Mesenchymal stem cell (in vitro differentiated cells and primary cell): ENCODE data around the gene CDH10.

Experiments
- DNase-seq: peaks from one replicate; pipeline ENCODE4 v3.0.0-alpha.2; 2013
- H2AFZ ChIP-seq: one replicate; pipeline ENCODE4 v1.6.1; 2013; ENCODE audit warnings: low read depth, mild to moderate bottlenecking, control low read depth, inconsistent platforms, low read length, moderate library complexity
- H2AK5ac ChIP-seq: 2 replicates; pipeline ENCODE4 v1.6.1; 2013; ENCODE audit warnings: low read length, moderate library complexity, mild to moderate bottlenecking, inconsistent platforms; ENCODE audit not compliant: severe bottlenecking
- H2BK120ac ChIP-seq: one replicate; pipeline ENCODE4 v1.6.1; 2013; ENCODE audit warnings: low read depth, mild to moderate bottlenecking, inconsistent platforms, low read length, moderate library complexity
- H2BK12ac ChIP-seq, 2 experiments: one replicate each; pipeline ENCODE4 v1.6.1; 2013; ENCODE audit warnings: inconsistent platforms in 2 of 2, low read length in 2 of 2, mild to moderate bottlenecking in 2 of 2, moderate library complexity in 2 of 2, control low read depth in 1 of 2
- H2BK15ac ChIP-seq: one replicate; pipeline ENCODE4 v1.6.1; 2013; ENCODE audit warnings: mild to moderate bottlenecking, low read depth, inconsistent platforms; ENCODE audit not compliant: poor library complexity, severe bottlenecking
- H2BK5ac ChIP-seq: 2 replicates; pipeline ENCODE4 v1.6.1; 2013; ENCODE audit warnings: low read depth, mild to moderate bottlenecking, low read length, control low read depth, inconsistent platforms; ENCODE audit not compliant: poor library complexity, severe bottlenecking
- H3K14ac ChIP-seq, 2 experiments: one replicate each; pipeline ENCODE4 v1.6.1; 2013; ENCODE audit warnings: inconsistent platforms in 2 of 2, low read length in 2 of 2, control low read depth in 1 of 2, mild to moderate bottlenecking in 1 of 2, moderate library complexity in 1 of 2
- H3K18ac ChIP-seq, 2 experiments: one replicate each; pipeline ENCODE4 v1.6.1; 2013; ENCODE audit warnings: inconsistent platforms in 2 of 2, low read length in 2 of 2, control low read depth in 1 of 2, low read depth in 1 of 2, mild to moderate bottlenecking in 1 of 2
- H3K23ac ChIP-seq, 2 experiments: one replicate each; pipeline ENCODE4 v1.6.1; 2013; ENCODE audit warnings: inconsistent platforms in 2 of 2, low read length in 2 of 2, mild to moderate bottlenecking in 2 of 2, moderate library complexity in 2 of 2, control low read depth in 1 of 2
- H3K27ac ChIP-seq: 2 replicates; pipeline ENCODE4 v1.5.1; 2013; ENCODE audit warnings: mild to moderate bottlenecking, moderate library complexity, low read length, control low read depth, inconsistent platforms; ENCODE audit not compliant: poor library complexity, severe bottlenecking
- H3K27me3 ChIP-seq, 2 experiments: 2 replicates each; pipeline versions ENCODE4 v1.6.1 to v1.7.0; 2013; ENCODE audit warnings: low read length in 2 of 2, mild to moderate bottlenecking in 2 of 2, moderate library complexity in 2 of 2, control low read depth in 1 of 2, inconsistent platforms in 1 of 2; ENCODE audit not compliant: control insufficient read depth in 1 of 2, insufficient read depth in 1 of 2
- H3K36me3 ChIP-seq, 2 experiments: 2 replicates each; pipeline versions ENCODE4 v1.6.1 to v1.7.0; 2013; ENCODE audit warnings: low read length in 2 of 2, control low read depth in 1 of 2, inconsistent platforms in 1 of 2, low read depth in 1 of 2, mild to moderate bottlenecking in 1 of 2; ENCODE audit not compliant: insufficient read depth in 2 of 2, control insufficient read depth in 1 of 2
- H3K4ac ChIP-seq, 2 experiments: one replicate each; pipeline ENCODE4 v1.6.1; 2013; ENCODE audit warnings: inconsistent platforms in 2 of 2, low read length in 2 of 2, mild to moderate bottlenecking in 2 of 2, moderate library complexity in 2 of 2, control low read depth in 1 of 2, low read depth in 1 of 2
- H3K4me1 ChIP-seq: 2 replicates; pipeline ENCODE4 v1.6.1; 2013; ENCODE audit warnings: low read depth, low read length, control low read depth; ENCODE audit not compliant: control insufficient read depth, insufficient read depth
- H3K4me2 ChIP-seq: 2 replicates; pipeline ENCODE4 v1.6.1; 2013; ENCODE audit warnings: low read length, mild to moderate bottlenecking, inconsistent platforms; ENCODE audit not compliant: poor library complexity, severe bottlenecking
- H3K4me3 ChIP-seq, 2 experiments: 2 replicates each; pipeline versions ENCODE4 v1.5.1 to v1.7.0; 2013; ENCODE audit warnings: low read length in 2 of 2, mild to moderate bottlenecking in 2 of 2, control low read depth in 1 of 2, low read depth in 1 of 2; ENCODE audit not compliant: insufficient read depth in 1 of 2
- H3K79me1 ChIP-seq: replicated peaks from 2 replicates; pipeline ENCODE4 v1.6.1; 2013; ENCODE audit warnings: mild to moderate bottlenecking, control low read depth, low read length, inconsistent platforms; ENCODE audit not compliant: poor library complexity, severe bottlenecking
- H3K9ac ChIP-seq: 2 replicates; pipeline ENCODE4 v1.7.0; 2013; ENCODE audit warnings: mild to moderate bottlenecking, low read length, moderate library complexity
- H3K9me3 ChIP-seq: 2 replicates; pipeline ENCODE4 v1.7.0; 2013; ENCODE audit warnings: mild to moderate bottlenecking, low read length; ENCODE audit not compliant: control insufficient read depth
- H4K8ac ChIP-seq: one replicate; pipeline ENCODE4 v1.6.1; 2013; ENCODE audit warnings: inconsistent platforms, mild to moderate bottlenecking, low read length, moderate library complexity
- H4K91ac ChIP-seq: one replicate; pipeline ENCODE4 v1.6.1; 2013; ENCODE audit warnings: mild to moderate bottlenecking, low read length, inconsistent platforms
- WGBS: methylation state at CpG from one replicate; pipeline ENCODE4 v1.1.7; 2013; ENCODE audit warnings: mixed read lengths; 5-methylcytosine and 5-hydroxymethylcytosine counted together

Gene CDH10

DNA sequence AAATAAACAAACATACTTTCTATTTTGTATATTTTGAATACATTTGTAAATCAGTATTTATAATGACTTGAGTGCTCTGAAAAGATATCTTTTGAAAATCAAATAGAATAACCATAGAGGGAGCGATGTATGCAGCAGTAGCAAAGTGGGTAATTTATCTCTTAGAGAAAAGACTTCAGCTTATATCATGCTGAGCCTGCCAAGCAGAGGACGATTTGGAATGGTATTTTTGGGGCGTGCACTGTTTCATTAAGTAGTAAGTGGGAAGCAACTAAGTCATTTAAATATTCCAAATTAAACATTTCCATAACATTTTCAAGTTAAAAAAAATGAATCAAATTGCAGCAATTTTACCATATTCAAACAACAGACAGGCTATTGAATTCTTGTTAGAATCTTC, 147.6 kb downstream of the CDH10 start:
- Histone ChIP-seq H2AFZ (no peak overlapping the region), H2BK120ac (no peak overlapping the region), H2BK12ac (no peak overlapping the region), H3K36me3 (no peaks in the 10 kb centered on the region), H3K9ac (no peak overlapping the region), H2BK15ac (no peak overlapping the region), H4K8ac (no peak overlapping the region), H3K23ac (no peak overlapping the region), H3K4me3 (no peak overlapping the region), H3K27ac (no peak overlapping the region), H3K4ac (no peak overlapping the region), H2AK5ac (no peak overlapping the region), H3K14ac (no peak overlapping the region), H2BK5ac (no peak overlapping the region), H3K9me3 (no peaks in the 10 kb centered on the region), H3K4me2 (no peak overlapping the region), H3K79me1 (no peaks in the 10 kb centered on the region), H3K27me3 (no peaks in the 10 kb centered on the region), H3K18ac (no peak overlapping the region), H3K4me1 (no peaks in the 10 kb centered on the region), H4K91ac (no peak overlapping the region)
- WGBS, result 100% methylated on average over 1 of the region's 3 CpGs
- DNase-seq, result no peak

DNA sequence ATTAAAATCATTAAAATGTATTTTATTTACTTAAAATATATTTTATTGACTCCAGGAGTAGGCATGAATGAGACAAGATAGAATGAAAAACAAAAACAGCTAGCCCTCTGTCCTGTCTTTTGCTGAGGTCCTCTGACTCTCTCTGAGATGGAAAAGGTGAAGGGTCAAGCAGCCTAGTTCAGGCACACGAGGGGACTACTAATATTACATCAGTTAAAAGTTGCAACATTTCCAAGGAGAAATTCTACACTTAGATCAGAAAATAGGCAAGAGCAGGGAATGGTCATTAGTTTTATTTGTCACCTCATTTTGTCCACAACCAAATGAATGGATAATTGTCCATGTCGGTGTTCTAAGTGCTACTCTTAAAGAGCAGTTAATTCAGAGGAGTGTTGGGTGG, 148.5 kb downstream of the CDH10 start:
- Histone ChIP-seq H3K23ac (no peak overlapping the region), H2BK5ac (no peak overlapping the region), H3K27ac (no peak overlapping the region), H2BK120ac (no peak overlapping the region), H3K14ac (no peak overlapping the region), H3K9ac (no peak overlapping the region), H3K4me2 (no peak overlapping the region), H2BK15ac (no peak overlapping the region), H3K4me1 (no peaks in the 10 kb centered on the region), H2BK12ac (no peak overlapping the region), H3K36me3 (no peaks in the 10 kb centered on the region), H3K79me1 (no peaks in the 10 kb centered on the region), H4K91ac (no peak overlapping the region), H3K27me3 (no peaks in the 10 kb centered on the region), H2AK5ac (no peak overlapping the region), H3K9me3 (no peaks in the 10 kb centered on the region), H3K18ac (no peak overlapping the region), H4K8ac (no peak overlapping the region), H3K4ac (no peak overlapping the region), H3K4me3 (no peak overlapping the region), H2AFZ (no peak overlapping the region)
- no peak for DNase-seq
- no CpG with 5 or more reads among the region's 2 CpGs for WGBS

DNA sequence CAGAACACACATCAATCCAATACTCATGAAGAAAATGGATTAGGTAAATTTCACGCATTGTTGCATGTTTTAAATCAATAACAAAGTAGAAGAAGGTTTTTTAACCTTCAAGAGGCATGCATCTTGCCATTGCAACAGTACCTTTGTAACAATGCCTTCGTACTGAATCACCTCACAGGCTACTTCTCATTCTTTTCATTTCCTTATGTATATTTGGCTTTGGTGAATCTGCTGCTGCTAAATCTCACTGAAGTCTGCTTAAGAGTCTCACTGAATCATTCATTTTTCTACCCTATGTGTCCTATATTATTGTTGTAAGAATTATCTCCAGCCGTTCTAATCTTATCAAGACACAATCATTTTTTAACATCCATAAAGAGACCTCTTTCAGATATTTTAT, 152.5 kb downstream of the CDH10 start:
- Histone ChIP-seq H3K36me3 (no peaks in the 10 kb centered on the region), H3K14ac (no peak overlapping the region), H3K23ac (no peak overlapping the region), H3K18ac (no peak overlapping the region), H3K4ac (no peak overlapping the region), H2AFZ (no peak overlapping the region), H3K4me2 (no peak overlapping the region), H3K9me3 (no peaks in the 10 kb centered on the region), H2BK12ac (no peak overlapping the region), H4K91ac (no peak overlapping the region), H3K27ac (no peak overlapping the region), H3K79me1 (no peaks in the 10 kb centered on the region), H3K27me3 (no peaks in the 10 kb centered on the region), H2BK5ac (no peak overlapping the region), H4K8ac (no peak overlapping the region), H3K9ac (no peak overlapping the region), H2BK15ac (no peak overlapping the region), H3K4me1 (no peaks in the 10 kb centered on the region), H3K4me3 (no peak overlapping the region), H2AK5ac (no peak overlapping the region), H2BK120ac (no peak overlapping the region)
- WGBS, result no CpG with 5 or more reads among the region's 3 CpGs
- DNase-seq, result no peak

DNA sequence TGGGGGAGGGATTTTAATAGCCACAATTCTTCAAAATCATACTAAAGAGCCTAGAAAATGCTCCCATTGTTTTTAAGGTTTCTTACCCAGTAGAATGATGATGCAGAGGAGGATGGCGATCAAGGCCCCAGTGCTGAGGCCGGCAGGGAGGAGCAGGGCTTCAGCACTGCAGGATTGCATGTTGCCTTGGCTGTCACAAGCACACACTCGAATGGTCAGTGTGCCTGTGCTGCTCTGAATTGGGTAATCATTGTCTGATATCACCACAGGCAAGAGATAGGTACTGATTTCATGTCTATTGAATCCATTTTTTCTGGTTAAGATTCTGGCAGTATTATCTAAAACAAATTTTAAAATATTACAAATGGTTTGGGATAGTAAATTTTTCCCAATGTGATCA, 153.3 kb downstream of the CDH10 start:
- Histone ChIP-seq H2BK5ac (no peak overlapping the region), H2BK12ac (no peak overlapping the region), H3K36me3 (no peaks in the 10 kb centered on the region), H3K18ac (no peak overlapping the region), H3K9ac (no peak overlapping the region), H2AFZ (no peak overlapping the region), H3K9me3 (no peaks in the 10 kb centered on the region), H4K91ac (no peak overlapping the region), H2AK5ac (no peak overlapping the region), H2BK15ac (no peak overlapping the region), H3K27me3 (no peaks in the 10 kb centered on the region), H2BK120ac (no peak overlapping the region), H3K23ac (no peak overlapping the region), H3K4me1 (no peaks in the 10 kb centered on the region), H3K27ac (no peak overlapping the region), H3K4ac (no peak overlapping the region), H3K14ac (no peak overlapping the region), H3K4me2 (no peak overlapping the region), H4K8ac (no peak overlapping the region), H3K79me1 (no peaks in the 10 kb centered on the region), H3K4me3 (no peak overlapping the region)
- DNase-seq, result no peak
- 84% methylated on average over 2 of the region's 3 CpGs for WGBS
